Caco-2 (cell line): ENCODE data around the gene GOLGA6A. TPM values are rescaled to one million over a fixed set of nuclear protein-coding genes. Genes with fewer than 3 reads are reported as not detected.
"Not testable (repeated sequence)": the region's sequence is repeated elsewhere in the genome, so short reads cannot be mapped to it uniquely, and the experiment has no call there.

ENCODE experiments used
- BruUV-seq: library from RNA; stranded (reverse); fragments of 400-500 nt; replicated peaks from 2 replicates; lab custom pipeline; 2021; lab: Mats Ljungman, UMichigan
- CTCF ChIA-PET: fragments of 300-600 bp; sonication (Branson Sonifier 250); formaldehyde crosslinking; loops from one replicate; lab custom pipeline; 2022; ENCODE audit warnings: antibody characterized with exemption; lab: Charles Lee
- POLR2A ChIA-PET: fragments of 300-600 bp; sonication (Branson Sonifier 250); formaldehyde crosslinking; loops from one replicate; lab custom pipeline; 2022; ENCODE audit warnings: antibody characterized with exemption; lab: Charles Lee
- DNase-seq, 2 experiments: peaks; one replicate each; pipeline versions ENCODE4 v3.0.0 to v3.0.0-alpha.2; 2020 to 2022
- H3K27me3 ChIP-seq: replicated peaks from 2 replicates; pipeline ENCODE4 v1.6.0; 2011; ENCODE audit warnings: low read length; ENCODE audit not compliant: control insufficient read depth, insufficient read depth
- H3K36me3 ChIP-seq: 2 replicates; pipeline ENCODE4 v1.5.1; 2011; ENCODE audit warnings: low read length; ENCODE audit not compliant: control insufficient read depth, insufficient read depth
- H3K4me1 ChIP-seq: fragments of 250-450 bp; sonication (Bioruptor Pico); 2 replicates; pipeline ENCODE4 v1.5.1; 2020; ENCODE audit warnings: mild to moderate bottlenecking
- H3K4me3 ChIP-seq: 2 replicates; pipeline ENCODE4 v1.5.1; 2011; ENCODE audit warnings: low read depth, mild to moderate bottlenecking, control low read depth, low read length
- H3K9me3 ChIP-seq: fragments of 250-450 bp; sonication (Bioruptor Pico); 2 replicates; pipeline ENCODE4 v1.5.1; 2020; ENCODE audit warnings: mild to moderate bottlenecking, moderate library complexity
- H3K27ac Mint-ChIP-seq: one replicate; pipeline ENCODE4 v1.8.0; 2022; ENCODE audit warnings: mixed read lengths; ENCODE audit not compliant: unreplicated experiment
- H3K27me3 Mint-ChIP-seq: one replicate; pipeline ENCODE4 v1.8.0; 2022; ENCODE audit warnings: mixed read lengths; ENCODE audit not compliant: insufficient read depth, unreplicated experiment
- H3K36me3 Mint-ChIP-seq: one replicate; pipeline ENCODE4 v1.8.0; 2022; ENCODE audit warnings: mild to moderate bottlenecking, mixed read lengths; ENCODE audit not compliant: insufficient read depth, unreplicated experiment
- H3K4me1 Mint-ChIP-seq: one replicate; pipeline ENCODE4 v1.8.0; 2022; ENCODE audit warnings: low read depth, mixed read lengths; ENCODE audit not compliant: unreplicated experiment
- H3K4me3 Mint-ChIP-seq: one replicate; pipeline ENCODE4 v1.8.0; 2022; ENCODE audit warnings: mild to moderate bottlenecking, moderate library complexity, mixed read lengths; ENCODE audit not compliant: unreplicated experiment
- H3K9me3 Mint-ChIP-seq: one replicate; pipeline ENCODE4 v1.8.0; 2022; ENCODE audit warnings: mixed read lengths; ENCODE audit not compliant: unreplicated experiment
- CTCF ChIP-seq, 2 experiments: fragments of 200-600 bp in 1 of 2; IDR thresholded peaks; 1 replicate in 1 of 2; 2 replicates in 1 of 2; pipeline versions ENCODE4 v1.5.1 to v1.8.0; 2011 to 2022; ENCODE audit warnings: antibody characterized with exemption in 1 of 2, control low read depth in 1 of 2, inconsistent platforms in 1 of 2, low read depth in 1 of 2, low read length in 1 of 2, mild to moderate bottlenecking in 1 of 2, moderate library complexity in 1 of 2; ENCODE audit not compliant: insufficient read depth in 1 of 2, severe bottlenecking in 1 of 2, unreplicated experiment in 1 of 2
- intact Hi-C: fragments of 100-400 bp; cut with micrococcal nuclease; formaldehyde crosslinking; loops from one replicate; pipeline ENCODE4 v1.10.0; 2022; ENCODE audit not compliant: unreplicated experiment
- total RNA-seq: library from RNA; stranded (reverse); gene quantifications from 2 replicates; pipeline ENCODE4 v1.2.3, GENCODE V29; 2022

The GOLGA6A gene
- total RNA-seq, 1 experiment from 2014 or later: not detected

DNA sequence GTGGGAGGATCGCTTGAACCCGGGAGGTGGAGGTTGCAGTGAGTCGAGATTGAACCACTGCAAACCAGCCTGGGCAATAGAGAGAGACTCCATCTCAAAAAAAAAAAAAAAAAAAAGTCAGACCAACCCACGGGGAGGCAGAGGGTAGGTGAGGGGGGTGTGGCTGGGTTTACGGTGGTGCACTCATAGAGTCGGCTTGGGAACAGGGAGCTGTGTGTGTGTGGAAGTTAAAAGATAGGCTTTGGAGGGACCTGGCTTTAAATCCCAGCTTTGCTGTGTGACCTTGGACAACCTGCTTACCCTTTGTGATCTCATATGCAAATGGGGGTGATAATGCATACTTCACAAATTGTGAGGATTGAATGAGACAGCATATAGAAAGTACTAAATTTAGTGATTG lies 38.1 kb upstream of the GOLGA6A start:
- DNase-seq: no peak
- Mint-ChIP-seq H3K36me3 (no peaks in the 10 kb centered on the region), H3K9me3 (peaks cover 9% of the 10 kb centered on the region), H3K27ac (no peak overlapping the region), H3K4me1 (no peaks in the 10 kb centered on the region), H3K27me3 (peaks cover 11% of the 10 kb centered on the region), H3K4me3 (no peak overlapping the region)
- TF ChIP-seq CTCF (IDR thresholded peaks at IDR 0.05; ENCODE audit: insufficient read depth in 1 of 2, low read depth in 1 of 2, low read length in 1 of 2, severe bottlenecking in 1 of 2, unreplicated experiment in 1 of 2): no peak
- ChIA-PET CTCF (no interaction called here), POLR2A (no interaction called here)
- no peak overlapping the region for H3K4me3 ChIP-seq
- intact Hi-C loops: no loop called here
- BruUV-seq: no TSS peak
- H3K9me3 ChIP-seq: no peaks in the 10 kb centered on the region
- H3K27me3 ChIP-seq: no peaks in the 10 kb centered on the region
- H3K4me1 ChIP-seq: no peaks in the 10 kb centered on the region
- H3K36me3 ChIP-seq: no peaks in the 10 kb centered on the region

- H3K36me3 ChIP-seq: no peaks in the 10 kb centered on the region
- no peak overlapping the region for H3K4me3 Mint-ChIP-seq
- no peaks in the 10 kb centered on the region for H3K4me1 Mint-ChIP-seq
- H3K27ac Mint-ChIP-seq: no peak overlapping the region
- no peak overlapping the region for H3K4me3 ChIP-seq
- CTCF ChIA-PET: no interaction called here
- no peaks in the 10 kb centered on the region for H3K9me3 ChIP-seq
- peaks cover 2% of the 10 kb centered on the region for H3K27me3 Mint-ChIP-seq
- no peak for DNase-seq
- H3K27me3 ChIP-seq: no peaks in the 10 kb centered on the region
- no peak for TF ChIP-seq CTCF (IDR thresholded peaks at IDR 0.05; ENCODE audit: insufficient read depth in 1 of 2, low read depth in 1 of 2, low read length in 1 of 2, severe bottlenecking in 1 of 2, unreplicated experiment in 1 of 2)
- H3K9me3 Mint-ChIP-seq: no peaks in the 10 kb centered on the region
- BruUV-seq: no TSS peak
- POLR2A ChIA-PET: no interaction called here
- no peaks in the 10 kb centered on the region for H3K36me3 Mint-ChIP-seq
- intact Hi-C loops: no loop called here
- H3K4me1 ChIP-seq: no peaks in the 10 kb centered on the region
Observed at GRCh38 chr15:74109713-74110112, 27.4 kb upstream of the GOLGA6A start.

GRCh38 chr15:74108611-74109010 lies 26.3 kb upstream of the GOLGA6A start:
- H3K4me1 ChIP-seq, H3K36me3 ChIP-seq, H3K4me3 ChIP-seq, H3K27ac Mint-ChIP-seq, H3K27me3 ChIP-seq, H3K27me3 Mint-ChIP-seq, CTCF ChIA-PET, H3K4me1 Mint-ChIP-seq, H3K9me3 ChIP-seq, H3K9me3 Mint-ChIP-seq, BruUV-seq, POLR2A ChIA-PET, H3K36me3 Mint-ChIP-seq, H3K4me3 Mint-ChIP-seq, intact Hi-C loops, DNase-seq: not testable (repeated sequence)

GRCh38 chr15:74108111-74108510 lies 25.8 kb upstream of the GOLGA6A start:
- Histone ChIP-seq H3K4me3 (no peak overlapping the region), H3K9me3 (no peaks in the 10 kb centered on the region), H3K27me3 (no peaks in the 10 kb centered on the region), H3K4me1 (no peaks in the 10 kb centered on the region), H3K36me3 (no peaks in the 10 kb centered on the region)
- Mint-ChIP-seq H3K36me3 (no peaks in the 10 kb centered on the region), H3K27me3 (no peaks in the 10 kb centered on the region), H3K9me3 (no peaks in the 10 kb centered on the region), H3K27ac (no peak overlapping the region), H3K4me1 (no peaks in the 10 kb centered on the region), H3K4me3 (no peak overlapping the region)
- intact Hi-C loops: no loop called here
- ChIA-PET POLR2A (no interaction called here), CTCF (no interaction called here)
- TF ChIP-seq CTCF (IDR thresholded peaks at IDR 0.05; ENCODE audit: insufficient read depth in 1 of 2, low read depth in 1 of 2, low read length in 1 of 2, severe bottlenecking in 1 of 2, unreplicated experiment in 1 of 2): no peak
- BruUV-seq: no TSS peak
- no peak for DNase-seq

DNA sequence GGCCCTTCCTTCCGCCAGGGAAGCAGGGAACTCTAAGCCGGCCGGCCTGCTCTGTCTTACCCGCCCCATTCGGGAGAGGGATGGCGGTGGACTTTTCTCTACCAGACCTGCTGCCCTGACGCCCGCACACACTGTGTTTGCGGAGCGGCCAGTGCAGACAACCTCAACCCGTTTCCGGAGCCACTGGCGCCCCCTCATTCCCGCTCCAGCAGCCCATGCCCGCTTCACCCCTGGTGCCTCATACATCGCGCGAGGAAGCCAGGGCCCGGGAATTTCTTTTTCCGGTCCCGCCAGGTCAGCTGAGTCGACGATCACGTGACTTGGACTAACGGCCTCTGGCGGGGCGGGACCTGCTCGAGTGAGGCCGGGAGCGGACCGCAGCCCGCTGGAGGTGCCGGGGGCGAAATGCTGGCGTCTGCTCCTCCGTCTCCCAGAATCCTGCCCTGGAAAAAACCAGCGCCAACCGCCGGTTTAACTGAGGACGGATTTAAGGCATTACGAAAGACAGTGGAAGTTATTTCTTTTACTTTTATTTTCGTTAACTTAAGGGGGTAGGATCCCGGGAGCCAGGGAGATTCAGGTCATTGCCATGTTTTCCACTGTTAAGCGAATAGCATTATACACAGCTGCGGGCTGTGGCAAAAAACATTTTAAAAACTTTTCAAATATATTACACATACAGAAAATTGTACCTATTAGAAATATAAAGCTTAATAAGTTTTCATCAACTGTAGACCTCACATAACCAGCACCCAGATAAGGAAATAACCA lies 17.8 kb upstream of the GOLGA6A start:
- H3K9me3 ChIP-seq, CTCF ChIA-PET, H3K9me3 Mint-ChIP-seq, H3K27me3 ChIP-seq, H3K4me1 ChIP-seq, H3K27me3 Mint-ChIP-seq, H3K36me3 ChIP-seq, BruUV-seq, POLR2A ChIA-PET, H3K36me3 Mint-ChIP-seq, intact Hi-C loops, H3K4me1 Mint-ChIP-seq: not testable (repeated sequence)
- Mint-ChIP-seq H3K27ac (peak overlapping the region; percentile 97), H3K4me3 (peak overlapping the region; percentile 98)
- peak; percentile 91 to 94 for DNase-seq
- peak overlapping the region; percentile 49 for H3K4me3 ChIP-seq
